ENCODE data around the gene HGFAC. TPM values are rescaled to one million over a fixed set of nuclear protein-coding genes. Genes with fewer than 3 reads are reported as not detected.

The HGFAC gene
- total RNA-seq, 1 experiment from 2014 or later: 0.37 TPM

GRCh38 chr4:3406021-3406420, 35.7 kb upstream of the HGFAC start:
- no peak overlapping the region for H4K8ac ChIP-seq (replicated peaks; ENCODE audit: insufficient read length, low read depth, low read length)
- no peak overlapping the region for H3K4me2 ChIP-seq (ENCODE audit: insufficient read depth, insufficient read length, low read length)
- no peak overlapping the region for H2BK15ac ChIP-seq (ENCODE audit: low read depth, low read length)
- no peak overlapping the region for H2BK120ac ChIP-seq (ENCODE audit: low read depth, low read length, poor library complexity, severe bottlenecking)
- H2BK12ac ChIP-seq (ENCODE audit: insufficient read length, low read depth, low read length): no peak overlapping the region
- H3K36me3 Mint-ChIP-seq (ENCODE audit: insufficient read depth in 1 of 3, low read depth in 3 of 3): peaks cover 9 to 12% (median 11%) of the 10 kb centered on the region in 3 experiments
- no peak overlapping the region for H3K18ac ChIP-seq (ENCODE audit: insufficient read length, low read depth, low read length)
- no peak overlapping the region for H3K9ac ChIP-seq (ENCODE audit: extremely low read depth, insufficient read length, low read length)
- H3K27ac Mint-ChIP-seq: no peak overlapping the region
- H3T11ph ChIP-seq (ENCODE audit: low read length): no peak overlapping the region
- no peaks in the 10 kb centered on the region for H3K4me1 ChIP-seq (ENCODE audit: insufficient read depth, low read length)
- no peak overlapping the region for H3K56ac ChIP-seq (ENCODE audit: insufficient read length, low read depth, low read length)
- H3K27me3 Mint-ChIP-seq (ENCODE audit: low read depth): peaks cover 6% of the 10 kb centered on the region
- H3K4me3 Mint-ChIP-seq: no peak overlapping the region
- no peaks in the 10 kb centered on the region for H4K20me1 ChIP-seq (ENCODE audit: control insufficient read depth, insufficient read depth, insufficient read length)
- H3K9me3 Mint-ChIP-seq: peaks cover 10 to 13% of the 10 kb centered on the region in 2 experiments
- H3K9me3 ChIP-seq (ENCODE audit: control insufficient read depth, low read depth, low read length): peaks cover 8% of the 10 kb centered on the region
- no peak overlapping the region for H2AK5ac ChIP-seq (ENCODE audit: insufficient read length, low read length)
- peaks cover 0 to 12% of the 10 kb centered on the region in 2 experiments; a peak in 3 of 4 replicates for H3K4me1 Mint-ChIP-seq
- no peak overlapping the region for H3K4ac ChIP-seq (ENCODE audit: low read depth, low read length)
- H3K79me1 ChIP-seq (ENCODE audit: insufficient read depth, low read depth, low read length, poor library complexity, severe bottlenecking): no peaks in the 10 kb centered on the region
- H3K27me3 ChIP-seq (ENCODE audit: insufficient read depth, low read length): no peaks in the 10 kb centered on the region
- peak; percentile 23 for DNase-seq
- TF ChIP-seq CTCF (conservative IDR thresholded peaks at IDR 0.05): no peak
- H3K79me2 ChIP-seq (ENCODE audit: insufficient read depth, low read length): no peaks in the 10 kb centered on the region
- H4K91ac ChIP-seq (ENCODE audit: insufficient read length, low read depth, low read length): no peak overlapping the region
- H3K23ac ChIP-seq (ENCODE audit: insufficient read length, low read depth, low read length): no peak overlapping the region
- H2AFZ ChIP-seq (ENCODE audit: low read length): no peak overlapping the region
- H4K5ac ChIP-seq (ENCODE audit: insufficient read length, low read depth, low read length): no peak overlapping the region
- no peak overlapping the region for H3K27ac ChIP-seq (ENCODE audit: insufficient read length, low read depth, low read length)
- no peak overlapping the region for H2BK20ac ChIP-seq (ENCODE audit: low read depth, low read length, poor library complexity, severe bottlenecking)
- H2BK5ac ChIP-seq (ENCODE audit: insufficient read length, low read length): no peak overlapping the region
- H3K14ac ChIP-seq (ENCODE audit: insufficient read depth, low read length): no peak overlapping the region
- H3K23me2 ChIP-seq (ENCODE audit: insufficient read length, low read depth, low read length, poor library complexity, severe bottlenecking): peaks cover 3% of the 10 kb centered on the region
- no CpG with 5 or more reads among the region's 13 CpGs for WGBS (ENCODE audit: extremely low coverage, insufficient read length, low lambda C conversion rate)

Measured in H9 (cell line).